WERI-Rb-1 (cell line): ENCODE measurements around the gene HIP1R.

ENCODE experiments used
- DNase-seq: peaks from one replicate; pipeline ENCODE4 v3.0.0-alpha.2; 2020
- H3K27ac ChIP-seq: fragments of 250-450 bp; sonication (Bioruptor Pico); 2 replicates; pipeline ENCODE4 v1.5.1; 2020; ENCODE audit warnings: mild to moderate bottlenecking, moderate library complexity
- H3K27me3 ChIP-seq: fragments of 250-450 bp; sonication (Bioruptor Pico); 2 replicates; pipeline ENCODE4 v1.5.1; 2021; ENCODE audit warnings: mild to moderate bottlenecking, low read depth, moderate library complexity; ENCODE audit not compliant: insufficient read depth, severe bottlenecking
- H3K36me3 ChIP-seq: fragments of 250-450 bp; sonication (Bioruptor Pico); 2 replicates; pipeline ENCODE4 v1.5.1; 2020; ENCODE audit warnings: mild to moderate bottlenecking, moderate library complexity
- H3K4me3 ChIP-seq: 2 replicates; pipeline ENCODE4 v1.5.1; 2011; ENCODE audit warnings: low read depth, mild to moderate bottlenecking, control low read depth, low read length
- H3K9me3 ChIP-seq: fragments of 250-450 bp; sonication (Bioruptor Pico); 2 replicates; pipeline ENCODE4 v1.5.1; 2021; ENCODE audit warnings: mild to moderate bottlenecking, moderate library complexity; ENCODE audit not compliant: severe bottlenecking
- TF ChIP-seq, protein P1 (sequence below): IDR thresholded peaks from 2 replicates; pipeline ENCODE4 v1.5.1; 2011; ENCODE audit warnings: low read depth, mild to moderate bottlenecking, control low read depth, inconsistent platforms, low read length

HIP1R gene

DNA sequence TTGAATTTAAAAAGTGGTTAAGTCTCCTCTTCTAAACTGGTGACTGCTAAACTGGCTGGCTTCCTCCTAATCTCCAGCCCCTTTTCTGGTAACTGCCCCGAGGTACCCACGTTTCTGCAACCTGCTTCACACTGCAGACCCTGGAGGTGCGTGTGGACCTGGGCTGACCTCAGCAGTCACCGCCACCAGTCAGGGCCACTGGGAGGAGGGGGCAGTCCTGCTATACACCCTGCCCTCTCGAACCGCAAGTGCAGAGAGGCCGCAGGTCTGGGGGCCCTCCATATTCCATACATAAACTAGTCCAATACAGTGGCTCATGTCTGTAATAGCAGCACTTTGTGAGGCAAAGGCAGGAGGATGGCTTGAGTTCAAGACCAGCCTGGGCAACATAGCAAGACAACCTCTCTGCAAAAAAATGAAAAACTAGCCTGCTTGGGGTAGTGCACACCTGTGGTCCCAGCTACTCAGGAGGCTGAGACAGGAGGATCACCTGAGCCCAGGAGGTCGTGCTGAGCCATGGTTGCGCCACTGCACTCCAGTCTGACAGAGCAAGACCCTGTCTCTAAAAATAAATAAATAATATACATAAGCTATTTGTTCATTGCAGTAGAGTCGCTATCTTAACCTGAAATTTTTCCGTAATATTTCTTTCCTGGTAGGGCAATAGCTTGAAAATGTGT is 35.0 kb downstream of the HIP1R start:
- no peak overlapping the region for H3K27ac ChIP-seq
- TF ChIP-seq, protein P1, sequence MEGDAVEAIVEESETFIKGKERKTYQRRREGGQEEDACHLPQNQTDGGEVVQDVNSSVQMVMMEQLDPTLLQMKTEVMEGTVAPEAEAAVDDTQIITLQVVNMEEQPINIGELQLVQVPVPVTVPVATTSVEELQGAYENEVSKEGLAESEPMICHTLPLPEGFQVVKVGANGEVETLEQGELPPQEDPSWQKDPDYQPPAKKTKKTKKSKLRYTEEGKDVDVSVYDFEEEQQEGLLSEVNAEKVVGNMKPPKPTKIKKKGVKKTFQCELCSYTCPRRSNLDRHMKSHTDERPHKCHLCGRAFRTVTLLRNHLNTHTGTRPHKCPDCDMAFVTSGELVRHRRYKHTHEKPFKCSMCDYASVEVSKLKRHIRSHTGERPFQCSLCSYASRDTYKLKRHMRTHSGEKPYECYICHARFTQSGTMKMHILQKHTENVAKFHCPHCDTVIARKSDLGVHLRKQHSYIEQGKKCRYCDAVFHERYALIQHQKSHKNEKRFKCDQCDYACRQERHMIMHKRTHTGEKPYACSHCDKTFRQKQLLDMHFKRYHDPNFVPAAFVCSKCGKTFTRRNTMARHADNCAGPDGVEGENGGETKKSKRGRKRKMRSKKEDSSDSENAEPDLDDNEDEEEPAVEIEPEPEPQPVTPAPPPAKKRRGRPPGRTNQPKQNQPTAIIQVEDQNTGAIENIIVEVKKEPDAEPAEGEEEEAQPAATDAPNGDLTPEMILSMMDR: no peak
- DNase-seq: no peak
- no peaks in the 10 kb centered on the region for H3K9me3 ChIP-seq
- no peak overlapping the region for H3K4me3 ChIP-seq
- no peaks in the 10 kb centered on the region for H3K27me3 ChIP-seq
- peaks cover 65% of the 10 kb centered on the region for H3K36me3 ChIP-seq

GRCh38 chr12:122870867-122871664 is 35.8 kb downstream of the HIP1R start:
- Histone ChIP-seq H3K36me3 (peaks cover 57% of the 10 kb centered on the region), H3K4me3 (no peak overlapping the region), H3K9me3 (no peaks in the 10 kb centered on the region), H3K27ac (peak overlapping the region; percentile 87), H3K27me3 (no peaks in the 10 kb centered on the region)
- DNase-seq: no peak
- TF ChIP-seq, protein P1: no peak

- Histone ChIP-seq H3K9me3 (no peaks in the 10 kb centered on the region), H3K27ac (peak overlapping the region; percentile 87), H3K4me3 (no peak overlapping the region), H3K36me3 (peaks cover 49% of the 10 kb centered on the region), H3K27me3 (no peaks in the 10 kb centered on the region)
- DNase-seq: peak; percentile 70
- TF ChIP-seq, protein P1: no peak
Measured at GRCh38 chr12:122871851-122872780, 36.9 kb downstream of the HIP1R start.

GRCh38 chr12:122872815-122873361 is 37.6 kb downstream of the HIP1R start:
- no peaks in the 10 kb centered on the region for H3K9me3 ChIP-seq
- no peaks in the 10 kb centered on the region for H3K27me3 ChIP-seq
- no peak for DNase-seq
- H3K36me3 ChIP-seq: peaks cover 48% of the 10 kb centered on the region
- no peak overlapping the region for H3K4me3 ChIP-seq
- peak overlapping the region; percentile 87 for H3K27ac ChIP-seq
- TF ChIP-seq, protein P1: no peak

GRCh38 chr12:122873540-122873939 is 38.3 kb downstream of the HIP1R start:
- Histone ChIP-seq H3K27ac (no peak overlapping the region), H3K36me3 (peaks cover 42% of the 10 kb centered on the region), H3K9me3 (no peaks in the 10 kb centered on the region), H3K27me3 (no peaks in the 10 kb centered on the region), H3K4me3 (no peak overlapping the region)
- no peak for DNase-seq
- TF ChIP-seq, protein P1: no peak
